Left ventricle myocardium inferior (tissue), 1 donor: Measurements from ENCODE around the gene LTBP1. TPM values are rescaled to one million over a fixed set of nuclear protein-coding genes. Genes with fewer than 3 reads are reported as not detected.
"Not testable (repeated sequence)": the region's sequence is repeated elsewhere in the genome, so short reads cannot be mapped to it uniquely, and the experiment has no call there.

Experiments
- DNase-seq: peaks from one replicate; pipeline ENCODE4 v3.0.0-alpha.2; 2020
- H3K27ac ChIP-seq: fragments of 200-600 bp; replicated peaks from 2 replicates; pipeline ENCODE4 v1.8.0; 2021
- H3K27me3 ChIP-seq: fragments of 200-600 bp; 2 replicates; pipeline ENCODE4 v1.8.0; 2021; ENCODE audit warnings: low read depth
- H3K36me3 ChIP-seq: fragments of 200-600 bp; 2 replicates; pipeline ENCODE4 v1.8.0; 2021
- H3K4me1 ChIP-seq: fragments of 200-600 bp; 2 replicates; pipeline ENCODE4 v1.8.0; 2021
- H3K4me3 ChIP-seq: fragments of 200-600 bp; 2 replicates; pipeline ENCODE4 v1.8.0; 2021; ENCODE audit warnings: mild to moderate bottlenecking, moderate library complexity
- H3K9me3 ChIP-seq: fragments of 200-600 bp; replicated peaks from 2 replicates; pipeline ENCODE4 v1.8.0; 2021
- intact Hi-C: fragments of 100-400 bp; cut with micrococcal nuclease; formaldehyde crosslinking; loops from one replicate; pipeline ENCODE4 v1.11.0; 2022
- total RNA-seq: library from RNA; stranded (reverse); fragmentation: NEBNext Ultra II Directional; extraction: Animal tissue kit (Norgen Biotek cat#: 25700); gene quantifications from one replicate; pipeline ENCODE4 v1.2.1, GENCODE V29; 2021
- TF ChIP-seq, protein P1 (sequence below): fragments of 200-600 bp; IDR thresholded peaks from 2 replicates; pipeline ENCODE4 v1.8.0; 2021; ENCODE audit warnings: antibody characterized with exemption, mild to moderate bottlenecking, borderline replicate concordance
- donor health status: DM: no; HTN: yes; CAD: no; lungs with severe emphysema.

Gene LTBP1
- total RNA-seq, 1 donor from 2014 or later, result 88.9 TPM

DNA sequence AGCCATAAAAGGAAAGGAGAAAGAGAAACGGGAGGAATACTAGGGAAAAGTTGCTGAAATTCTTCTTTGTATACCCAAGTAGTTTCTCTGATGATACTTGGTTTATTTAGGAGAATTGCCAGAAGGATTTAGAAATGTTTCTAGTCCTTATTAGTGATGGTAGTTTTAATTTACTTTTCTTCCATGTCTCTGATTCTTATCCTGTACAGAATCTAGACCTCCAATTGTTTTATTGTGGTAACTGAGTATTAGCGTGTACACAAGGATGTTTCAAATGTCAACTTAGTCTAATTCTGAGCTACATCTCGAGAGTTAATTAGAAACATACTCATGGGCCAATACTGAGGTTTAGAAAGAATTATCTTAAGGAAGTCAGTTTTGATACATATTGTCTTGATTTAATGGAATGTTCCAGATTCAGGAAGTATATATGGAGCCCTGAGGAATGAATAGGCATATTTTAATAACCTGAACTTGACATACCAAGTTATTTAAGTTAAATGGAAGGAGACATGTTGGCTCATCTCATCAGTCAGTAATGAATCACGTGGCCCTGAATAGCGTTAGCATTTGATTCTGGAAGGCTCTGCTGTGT lies 219.6 kb downstream of the LTBP1 start:
- TF ChIP-seq, protein P1, sequence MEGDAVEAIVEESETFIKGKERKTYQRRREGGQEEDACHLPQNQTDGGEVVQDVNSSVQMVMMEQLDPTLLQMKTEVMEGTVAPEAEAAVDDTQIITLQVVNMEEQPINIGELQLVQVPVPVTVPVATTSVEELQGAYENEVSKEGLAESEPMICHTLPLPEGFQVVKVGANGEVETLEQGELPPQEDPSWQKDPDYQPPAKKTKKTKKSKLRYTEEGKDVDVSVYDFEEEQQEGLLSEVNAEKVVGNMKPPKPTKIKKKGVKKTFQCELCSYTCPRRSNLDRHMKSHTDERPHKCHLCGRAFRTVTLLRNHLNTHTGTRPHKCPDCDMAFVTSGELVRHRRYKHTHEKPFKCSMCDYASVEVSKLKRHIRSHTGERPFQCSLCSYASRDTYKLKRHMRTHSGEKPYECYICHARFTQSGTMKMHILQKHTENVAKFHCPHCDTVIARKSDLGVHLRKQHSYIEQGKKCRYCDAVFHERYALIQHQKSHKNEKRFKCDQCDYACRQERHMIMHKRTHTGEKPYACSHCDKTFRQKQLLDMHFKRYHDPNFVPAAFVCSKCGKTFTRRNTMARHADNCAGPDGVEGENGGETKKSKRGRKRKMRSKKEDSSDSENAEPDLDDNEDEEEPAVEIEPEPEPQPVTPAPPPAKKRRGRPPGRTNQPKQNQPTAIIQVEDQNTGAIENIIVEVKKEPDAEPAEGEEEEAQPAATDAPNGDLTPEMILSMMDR, result no peak
- Histone ChIP-seq H3K27ac (no peak overlapping the region), H3K4me1 (peaks cover 20% of the 10 kb centered on the region), H3K36me3 (no peaks in the 10 kb centered on the region), H3K4me3 (no peak overlapping the region), H3K27me3 (no peaks in the 10 kb centered on the region), H3K9me3 (no peaks in the 10 kb centered on the region)
- DNase-seq, result no peak
- intact Hi-C loops, result no loop called here

DNA sequence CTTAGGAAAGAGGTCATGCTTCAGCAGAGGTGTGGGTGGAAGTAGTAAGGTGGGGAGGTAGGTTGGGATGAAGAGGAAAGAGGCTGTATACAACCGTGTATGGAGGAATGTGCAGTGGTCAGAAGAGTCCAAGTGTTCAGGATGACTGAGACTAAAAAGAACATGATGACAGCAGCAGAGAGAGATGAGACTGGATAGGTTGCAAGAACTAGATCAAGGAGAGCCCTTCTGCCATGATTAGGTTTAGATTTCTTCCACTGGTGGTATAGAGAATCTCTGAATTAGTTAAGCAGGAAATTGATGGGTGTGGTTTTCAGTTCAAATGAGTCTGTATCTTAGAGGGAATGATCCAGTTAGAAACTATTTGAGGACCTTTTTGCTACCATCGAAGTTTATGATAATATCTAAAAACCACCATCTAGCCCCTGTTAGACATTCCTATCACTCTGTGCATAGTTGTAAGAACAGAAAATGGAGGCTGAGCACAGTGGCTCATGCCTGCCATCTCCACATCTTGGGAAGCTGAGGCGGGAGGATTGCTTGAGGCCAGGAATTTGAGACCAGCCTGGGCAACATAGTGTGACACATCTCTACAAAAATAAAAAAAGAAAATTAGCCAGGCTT lies 221.0 kb downstream of the LTBP1 start:
- H3K27me3 ChIP-seq, result no peaks in the 10 kb centered on the region
- peaks cover 20% of the 10 kb centered on the region for H3K4me1 ChIP-seq
- H3K4me3 ChIP-seq, result no peak overlapping the region
- TF ChIP-seq, protein P1, result no peak
- H3K27ac ChIP-seq, result no peak overlapping the region
- no peak for DNase-seq
- H3K9me3 ChIP-seq, result no peaks in the 10 kb centered on the region
- intact Hi-C loops, result no loop called here
- H3K36me3 ChIP-seq, result no peaks in the 10 kb centered on the region

DNA sequence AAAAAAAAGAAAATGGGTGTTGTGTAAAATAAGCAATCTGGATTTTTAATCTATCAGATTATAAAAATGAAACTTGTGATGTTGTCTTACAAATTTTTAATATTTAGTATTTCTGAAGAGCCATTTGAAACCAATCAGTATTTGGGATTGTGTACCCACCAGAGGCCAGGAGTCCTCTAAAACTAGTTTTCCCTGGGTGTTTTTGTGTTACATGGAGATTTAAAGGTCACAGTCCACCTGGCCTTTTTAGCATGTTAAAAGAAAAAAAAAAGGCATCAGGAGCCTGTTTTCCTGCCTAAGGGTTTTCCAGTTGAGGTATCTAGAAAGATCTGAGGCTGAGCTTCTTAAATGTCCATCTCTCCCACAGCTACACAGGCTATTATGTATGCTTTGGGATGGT lies 221.7 kb downstream of the LTBP1 start:
- Histone ChIP-seq H3K27ac (no peak overlapping the region), H3K9me3 (no peaks in the 10 kb centered on the region), H3K4me3 (no peak overlapping the region), H3K4me1 (peaks cover 20% of the 10 kb centered on the region), H3K27me3 (no peaks in the 10 kb centered on the region), H3K36me3 (no peaks in the 10 kb centered on the region)
- TF ChIP-seq, protein P1, result no peak
- DNase-seq, result no peak
- intact Hi-C loops, result no loop called here

DNA sequence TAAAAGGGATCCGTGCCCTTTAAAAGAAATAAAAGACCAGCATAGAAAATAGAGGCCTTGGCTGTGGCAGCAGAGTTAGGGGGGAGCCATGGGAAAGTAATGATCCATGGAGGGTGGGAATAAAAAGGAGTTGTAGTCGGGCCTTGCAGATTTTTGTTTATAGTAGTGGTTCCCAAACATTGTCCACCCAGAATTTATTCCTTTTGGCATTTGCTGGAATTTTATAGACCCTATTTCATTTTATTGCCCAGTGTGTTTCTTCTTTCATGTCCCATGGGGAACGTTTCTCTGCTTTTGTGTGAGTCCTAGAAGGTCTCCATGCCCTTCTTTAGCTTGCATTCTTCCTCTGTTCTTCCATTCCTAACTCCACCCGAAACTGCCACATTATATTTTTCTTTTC lies 222.2 kb downstream of the LTBP1 start:
- Histone ChIP-seq H3K4me3 (no peak overlapping the region), H3K4me1 (peaks cover 20% of the 10 kb centered on the region), H3K27me3 (no peaks in the 10 kb centered on the region), H3K9me3 (no peaks in the 10 kb centered on the region), H3K36me3 (no peaks in the 10 kb centered on the region), H3K27ac (no peak overlapping the region)
- intact Hi-C loops, result no loop called here
- DNase-seq, result no peak
- TF ChIP-seq, protein P1, result no peak

DNA sequence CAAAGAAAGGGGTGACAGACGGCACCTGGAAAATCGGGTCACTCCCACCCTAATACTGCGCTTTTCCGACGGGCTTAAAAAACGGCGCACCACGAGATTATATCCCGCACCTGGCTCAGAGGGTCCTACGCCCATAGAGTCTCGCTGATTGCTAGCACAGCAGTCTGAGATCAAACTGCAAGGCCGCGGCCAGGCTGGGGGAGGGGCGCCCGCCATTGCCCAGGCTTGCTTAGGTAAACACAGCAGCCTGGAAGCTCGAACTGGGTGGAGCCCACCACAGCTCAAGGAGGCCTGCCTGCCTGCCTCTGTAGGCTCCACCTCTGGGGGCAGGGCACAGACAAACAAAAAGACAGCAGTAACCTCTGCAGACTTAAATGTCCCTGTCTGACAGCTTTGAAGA lies 223.5 kb downstream of the LTBP1 start:
- H3K9me3 ChIP-seq, H3K27ac ChIP-seq, DNase-seq, H3K36me3 ChIP-seq, intact Hi-C loops, H3K27me3 ChIP-seq, H3K4me3 ChIP-seq: not testable (repeated sequence)
- peaks cover 20% of the 10 kb centered on the region for H3K4me1 ChIP-seq

DNA sequence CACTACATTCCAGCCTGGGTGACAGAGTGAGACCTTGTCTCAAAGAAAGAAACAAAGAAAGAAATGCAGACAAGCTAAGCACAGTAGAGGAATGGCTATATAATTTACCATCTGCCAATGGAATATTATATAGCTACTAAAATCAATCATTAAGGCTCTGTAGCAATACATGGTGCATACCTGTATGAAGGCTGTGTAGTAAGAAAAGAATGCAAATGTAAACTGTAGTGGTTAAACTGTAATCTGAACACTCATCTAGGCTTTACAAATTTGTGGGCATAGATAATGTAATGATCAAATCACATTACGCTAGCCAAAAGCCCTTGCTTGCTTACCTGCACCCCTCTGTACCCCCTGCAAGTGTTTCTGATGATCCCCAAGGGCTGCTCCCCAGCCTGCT lies 230.9 kb downstream of the LTBP1 start:
- H3K27me3 ChIP-seq, result no peaks in the 10 kb centered on the region
- H3K27ac ChIP-seq, result no peak overlapping the region
- peaks cover 9% of the 10 kb centered on the region for H3K4me1 ChIP-seq
- peaks cover 3% of the 10 kb centered on the region for H3K9me3 ChIP-seq
- H3K4me3 ChIP-seq, result no peak overlapping the region
- DNase-seq, result no peak
- H3K36me3 ChIP-seq, result no peaks in the 10 kb centered on the region
- intact Hi-C loops, result no loop called here
- TF ChIP-seq, protein P1, result no peak
